Measurements from ENCODE around the gene CTNNA3.

GRCh38 chr10:66767707-66768106 is 928.3 kb downstream of the CTNNA3 start:
- no peak for TF ChIP-seq POLR2A (IDR thresholded peaks at IDR 0.05)
- TF ChIP-seq, protein P1, sequence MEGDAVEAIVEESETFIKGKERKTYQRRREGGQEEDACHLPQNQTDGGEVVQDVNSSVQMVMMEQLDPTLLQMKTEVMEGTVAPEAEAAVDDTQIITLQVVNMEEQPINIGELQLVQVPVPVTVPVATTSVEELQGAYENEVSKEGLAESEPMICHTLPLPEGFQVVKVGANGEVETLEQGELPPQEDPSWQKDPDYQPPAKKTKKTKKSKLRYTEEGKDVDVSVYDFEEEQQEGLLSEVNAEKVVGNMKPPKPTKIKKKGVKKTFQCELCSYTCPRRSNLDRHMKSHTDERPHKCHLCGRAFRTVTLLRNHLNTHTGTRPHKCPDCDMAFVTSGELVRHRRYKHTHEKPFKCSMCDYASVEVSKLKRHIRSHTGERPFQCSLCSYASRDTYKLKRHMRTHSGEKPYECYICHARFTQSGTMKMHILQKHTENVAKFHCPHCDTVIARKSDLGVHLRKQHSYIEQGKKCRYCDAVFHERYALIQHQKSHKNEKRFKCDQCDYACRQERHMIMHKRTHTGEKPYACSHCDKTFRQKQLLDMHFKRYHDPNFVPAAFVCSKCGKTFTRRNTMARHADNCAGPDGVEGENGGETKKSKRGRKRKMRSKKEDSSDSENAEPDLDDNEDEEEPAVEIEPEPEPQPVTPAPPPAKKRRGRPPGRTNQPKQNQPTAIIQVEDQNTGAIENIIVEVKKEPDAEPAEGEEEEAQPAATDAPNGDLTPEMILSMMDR (IDR thresholded peaks at IDR 0.05) = no peak

Data from right lobe of liver (tissue), 4 donors.